ENCODE results near the gene ACOXL.

ACOXL gene

GRCh38 chr2:110904116-110904778 is 171.9 kb downstream of the ACOXL start:
- no peak for FAIRE-seq
- no peak for DNase-seq (ENCODE audit: insufficient read length, low spot score)

- DNase-seq (ENCODE audit: insufficient read length, low spot score) (no peak), FAIRE-seq (no peak)
These were observed 172.4 kb downstream of the ACOXL start for GRCh38 chr2:110904779-110905148.

GRCh38 chr2:110905217-110905616 is 172.8 kb downstream of the ACOXL start:
- no peak for FAIRE-seq
- DNase-seq (ENCODE audit: insufficient read length, low spot score), result no peak

- no peak for FAIRE-seq
- DNase-seq (ENCODE audit: insufficient read length, low spot score), result no peak
These were observed 174.4 kb downstream of the ACOXL start for GRCh38 chr2:110906613-110907298.

- DNase-seq (ENCODE audit: insufficient read length, low spot score) (no peak), FAIRE-seq (no peak)
These were observed 177.1 kb downstream of the ACOXL start for GRCh38 chr2:110909501-110909900.

- no peak for DNase-seq (ENCODE audit: insufficient read length, low spot score)
- no peak for FAIRE-seq
These were observed 178.1 kb downstream of the ACOXL start for GRCh38 chr2:110910423-110910822.

GRCh38 chr2:110919738-110920137 is 187.4 kb downstream of the ACOXL start:
- no peak for FAIRE-seq
- DNase-seq (ENCODE audit: insufficient read length, low spot score), result no peak

DNA sequence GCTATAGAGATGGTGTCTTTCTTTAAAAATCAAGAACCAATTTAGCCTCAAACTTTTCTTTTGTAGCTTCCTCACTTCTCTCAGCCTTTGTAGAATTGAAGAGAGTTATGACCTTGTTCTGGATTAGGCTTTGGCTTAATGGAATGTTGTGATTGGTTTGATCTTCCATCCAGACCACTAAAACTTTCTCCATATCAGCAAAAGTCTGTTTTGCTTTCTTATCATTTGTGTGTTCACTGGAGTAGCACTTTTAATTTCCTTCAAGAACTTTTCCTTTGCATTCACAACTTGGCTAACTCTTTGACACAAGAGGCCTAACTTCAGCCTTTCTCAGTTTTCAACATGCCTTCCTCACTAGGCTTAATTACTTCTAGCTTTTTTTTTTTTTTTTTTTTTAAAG is 193.1 kb downstream of the ACOXL start:
- DNase-seq (ENCODE audit: insufficient read length, low spot score), result no peak

DNA sequence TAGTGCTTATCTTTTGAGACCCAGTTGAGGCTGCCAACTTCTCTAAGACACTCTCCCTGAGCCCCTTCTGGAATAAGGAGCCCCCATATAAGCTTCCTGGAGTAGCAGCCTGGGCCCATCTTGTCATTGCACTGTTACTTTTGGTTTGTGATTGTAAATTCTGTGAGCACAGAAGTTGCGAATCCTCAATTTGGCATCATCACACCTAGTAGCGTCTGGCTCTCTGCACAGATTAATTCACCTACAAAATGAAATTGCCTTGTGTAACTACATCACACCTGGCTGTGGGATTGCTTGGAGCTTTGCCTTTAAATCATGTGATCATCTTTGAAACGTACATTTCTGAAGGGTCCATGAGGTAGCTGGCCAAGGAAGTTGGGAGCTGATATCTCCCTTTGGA is 195.2 kb downstream of the ACOXL start:
- DNase-seq (ENCODE audit: insufficient read length, low spot score), result no peak
- no peak for FAIRE-seq

More for the DNA sequence above, 193.1 kb downstream of the ACOXL start:
- FAIRE-seq, result no peak

DNA sequence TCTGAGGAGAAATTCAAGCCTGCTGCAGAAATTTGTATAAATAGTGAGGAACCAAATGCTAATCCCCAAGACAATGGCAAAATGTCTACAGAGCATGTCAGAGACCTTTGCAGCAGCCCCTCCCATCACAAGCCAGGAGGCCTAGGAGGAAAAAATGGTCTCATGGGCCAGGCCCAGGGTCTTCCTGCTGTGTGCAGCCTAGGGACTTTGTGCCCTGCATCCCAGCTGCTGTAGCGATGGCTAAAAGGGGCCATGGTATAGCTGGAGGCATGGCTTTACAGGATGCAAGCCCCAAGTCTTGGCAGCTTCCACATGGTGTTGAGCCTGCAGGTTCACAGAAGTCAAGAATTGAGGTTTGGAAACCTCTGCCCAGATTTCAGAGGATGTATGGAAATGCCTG is 197.2 kb downstream of the ACOXL start:
- FAIRE-seq, result no peak

GRCh38 chr2:110931648-110932047 is 199.3 kb downstream of the ACOXL start:
- no peak for FAIRE-seq
- no peak for DNase-seq (ENCODE audit: insufficient read length, low spot score)

More for the DNA sequence above, 197.2 kb downstream of the ACOXL start:
- DNase-seq (ENCODE audit: insufficient read length, low spot score), result no peak

DNA sequence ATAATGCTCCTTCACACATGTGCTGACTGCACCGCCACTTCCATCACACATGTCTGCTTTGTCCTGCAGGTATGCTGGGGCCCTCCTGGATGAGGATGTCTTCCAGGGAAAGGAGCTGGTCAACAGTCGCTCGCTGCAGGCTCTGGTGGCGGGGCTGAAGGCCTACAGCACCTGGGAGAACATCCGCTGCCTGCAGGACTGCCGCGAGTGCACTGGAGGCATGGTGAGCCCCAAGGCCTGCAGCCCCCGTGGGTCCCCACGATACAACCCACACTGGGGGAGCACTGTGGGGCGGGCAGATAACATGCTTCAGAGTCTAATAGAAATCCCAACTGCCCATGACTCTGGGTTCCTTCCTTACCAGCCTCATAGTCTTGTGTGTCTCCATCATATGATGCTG is 201.0 kb downstream of the ACOXL start:
- DNase-seq (ENCODE audit: insufficient read length, low spot score), result no peak
- no peak for FAIRE-seq

GRCh38 chr2:110934948-110935347 is 202.6 kb downstream of the ACOXL start:
- no peak for FAIRE-seq
- no peak for DNase-seq (ENCODE audit: insufficient read length, low spot score)

DNA sequence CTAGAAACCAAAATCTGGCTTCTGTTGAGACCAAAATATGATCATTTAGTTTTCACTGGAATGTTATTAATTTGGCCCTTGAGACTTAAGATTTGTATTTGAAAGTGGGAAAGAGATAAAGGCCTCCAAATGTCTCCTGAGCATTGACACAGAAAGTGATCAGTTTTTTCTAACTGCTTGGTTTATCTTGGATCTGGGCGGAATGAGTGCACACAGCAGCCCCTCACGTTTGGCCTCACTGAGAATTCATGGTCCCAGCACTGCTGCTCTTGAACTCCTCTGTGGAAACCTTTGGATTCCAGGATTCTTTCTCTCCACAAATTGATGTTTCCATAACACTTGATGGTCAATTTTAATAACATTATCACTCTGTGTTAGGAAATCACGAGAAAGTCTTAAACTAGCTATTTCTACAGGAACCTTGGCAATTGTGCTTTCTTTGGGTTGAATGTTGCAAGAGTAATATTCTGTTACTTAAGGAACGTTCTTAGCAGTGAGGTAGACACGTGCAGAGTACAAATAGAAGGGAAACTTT is 208.1 kb downstream of the ACOXL start:
- FAIRE-seq, result no peak
- DNase-seq (ENCODE audit: insufficient read length, low spot score), result no peak

DNA sequence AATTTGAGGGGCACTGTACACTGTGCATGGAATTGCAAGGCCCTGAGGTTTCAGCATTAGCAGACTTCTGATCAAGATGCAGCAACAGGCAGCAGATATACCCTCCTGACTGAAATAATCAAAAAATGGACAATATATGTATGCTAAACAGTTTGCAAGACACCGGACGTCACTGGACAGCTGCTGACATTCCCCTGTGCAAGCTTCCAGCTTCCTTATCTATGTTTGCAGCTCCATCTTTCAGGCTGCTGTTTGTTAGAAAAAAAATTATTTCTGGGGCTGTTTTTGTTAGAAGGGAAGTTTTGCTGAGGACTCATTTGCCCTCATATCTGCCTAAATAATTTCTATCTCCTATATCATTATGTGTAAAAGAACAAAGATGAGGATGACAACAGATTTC is 208.9 kb downstream of the ACOXL start:
- DNase-seq (ENCODE audit: insufficient read length, low spot score) (no peak), FAIRE-seq (no peak)

- DNase-seq (ENCODE audit: insufficient read length, low spot score) (no peak), FAIRE-seq (no peak)
These were observed 210.8 kb downstream of the ACOXL start for GRCh38 chr2:110943070-110943634.

DNA sequence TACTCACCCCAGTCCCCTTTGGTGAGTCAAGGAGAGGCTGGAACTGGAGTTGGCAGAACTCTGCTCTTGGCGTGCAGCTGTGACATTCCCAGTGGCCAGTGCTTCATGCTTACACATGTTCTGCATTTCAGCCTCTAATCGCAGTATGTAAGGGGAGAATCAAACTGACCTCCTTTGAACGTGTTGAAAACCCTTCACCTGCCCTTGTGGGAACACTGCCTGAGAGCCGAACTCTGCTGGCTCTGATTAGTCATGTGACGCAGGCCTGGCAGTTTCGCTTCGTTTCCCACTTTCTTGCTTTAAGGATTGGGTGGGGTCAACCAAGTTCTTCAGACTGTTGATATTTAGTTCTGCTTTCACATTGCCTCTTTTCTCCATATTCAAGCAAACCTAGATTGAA is 214.5 kb downstream of the ACOXL start:
- no peak for DNase-seq (ENCODE audit: insufficient read length, low spot score)
- no peak for FAIRE-seq

DNA sequence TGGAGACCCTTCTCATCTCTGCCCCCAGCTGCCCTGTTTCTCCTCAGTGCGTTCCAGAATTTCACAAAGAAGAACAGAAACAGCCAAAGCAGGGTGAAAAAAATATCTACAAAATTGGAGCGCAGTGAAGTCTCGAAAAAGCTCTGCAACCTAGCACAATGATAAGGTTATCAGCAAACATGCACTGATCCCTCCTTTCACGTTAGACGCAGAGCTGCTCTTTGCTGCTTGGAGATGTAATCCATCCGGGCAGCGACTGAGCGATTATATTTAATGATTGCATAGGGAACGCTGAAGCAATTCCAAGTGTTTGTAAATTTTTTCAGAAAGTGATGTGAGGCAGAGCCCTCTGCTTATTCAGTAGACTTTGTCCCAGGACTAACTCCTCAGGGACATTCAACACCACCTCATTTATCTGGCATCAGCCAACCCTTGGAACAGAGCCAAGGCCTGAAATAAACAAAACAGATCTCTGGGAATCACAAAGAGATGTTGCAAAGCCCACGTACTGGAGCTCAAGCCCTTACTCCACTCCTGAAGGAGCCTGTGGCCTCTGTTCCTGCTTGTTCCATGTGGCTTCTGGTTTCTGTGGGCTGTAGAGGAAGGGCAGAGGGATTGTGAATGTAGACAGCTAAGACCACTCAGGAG is 215.8 kb downstream of the ACOXL start:
- no peak for DNase-seq (ENCODE audit: insufficient read length, low spot score)
- no peak for FAIRE-seq

DNA sequence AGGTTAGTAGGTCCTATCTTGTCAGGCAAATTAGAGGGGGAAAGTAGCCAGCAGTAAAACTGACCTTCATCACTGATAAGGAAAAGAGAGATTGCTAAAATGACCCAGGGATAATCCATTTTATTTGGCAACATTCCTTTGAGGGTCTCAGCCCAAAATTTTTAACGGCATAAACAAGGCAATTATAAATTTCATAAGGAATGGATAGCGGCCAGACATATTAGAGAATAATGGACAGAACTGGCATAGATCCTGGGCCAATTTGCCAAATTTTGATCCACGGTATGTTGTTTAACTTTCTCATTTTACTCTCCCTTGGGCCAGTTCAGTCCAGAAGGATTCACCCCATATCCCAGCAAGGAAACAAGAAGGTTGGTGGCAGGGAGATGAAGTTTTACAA is 217.9 kb downstream of the ACOXL start:
- DNase-seq (ENCODE audit: insufficient read length, low spot score), result no peak
- FAIRE-seq, result no peak

- FAIRE-seq (no peak), DNase-seq (ENCODE audit: insufficient read length, low spot score) (no peak)
These were observed 222.7 kb downstream of the ACOXL start for GRCh38 chr2:110955045-110955444.

- no peak for DNase-seq (ENCODE audit: insufficient read length, low spot score)
- FAIRE-seq, result no peak
These were observed 223.2 kb downstream of the ACOXL start for GRCh38 chr2:110955556-110955955.
